GM23338 (cell line): Measurements from ENCODE around the gene PLBD2.

ENCODE experiments used
- CTCF ChIP-seq, 2 experiments: fragments of 200-600 bp in 1 of 2; sonication (generic) in 1 of 2; conservative IDR thresholded peaks; 2 replicates each; pipeline versions ENCODE4 v1.5.1 to v1.6.1; 2016 to 2017; ENCODE audit warnings: antibody characterized with exemption in 2 of 2, low read depth in 2 of 2, mild to moderate bottlenecking in 2 of 2, moderate library complexity in 1 of 2
- ETS1 ChIP-seq: IDR thresholded peaks from 2 replicates; pipeline ENCODE4 v1.6.1; 2016; ENCODE audit warnings: antibody characterized with exemption
- EZH2 ChIP-seq: fragments of 200-600 bp; sonication (generic); IDR thresholded peaks from one replicate; pipeline ENCODE4 v1.8.0; 2017; ENCODE audit warnings: antibody characterized with exemption, mild to moderate bottlenecking, low read depth; ENCODE audit not compliant: unreplicated experiment
- EZH2phosphoT487 ChIP-seq: fragments of 200-600 bp; sonication (generic); IDR thresholded peaks from one replicate; pipeline ENCODE4 v1.8.1; 2018; ENCODE audit warnings: antibody characterized with exemption; ENCODE audit not compliant: unreplicated experiment

GRCh38 chr12:113393749-113394148, 35.4 kb downstream of the PLBD2 start:
- TF ChIP-seq CTCF (conservative IDR thresholded peaks at IDR 0.05; ENCODE audit: low read depth in 2 of 2) (no peak), EZH2 (no peak), EZH2phosphoT487 (no peak), ETS1 (no peak)
